Retinal pigment epithelial cell (primary cell): Measurements from ENCODE around the gene GSTM2.

Source experiments
- DNase-seq: peaks from one replicate; pipeline ENCODE4 v3.0.0-alpha.2; 2010; ENCODE audit warnings: low read depth
- H3K4me3 ChIP-seq: 2 replicates; pipeline ENCODE4 v1.5.1; 2011; ENCODE audit warnings: mild to moderate bottlenecking, low read length, control low read depth, moderate library complexity
- CTCF ChIP-seq: conservative IDR thresholded peaks from 2 replicates; pipeline ENCODE4 v1.5.1; 2011; ENCODE audit warnings: low read depth, low read length, control low read depth, inconsistent platforms

Gene GSTM2

GRCh38 chr1:109667452-109668122 lies at the start of gene GSTM2:
GSTM2 (plus strand) TSS chr1:109668057; CDS start chr1:109668116, 59 bp downstream.
- peak within 1 kb of the TSS; percentile 50 for H3K4me3 ChIP-seq
- no peak for DNase-seq

GRCh38 chr1:109618661-109619575 lies 48.9 kb upstream of the GSTM2 start:
- DNase-seq = no peak
- H3K4me3 ChIP-seq = peak overlapping the region; percentile 95
- TF ChIP-seq CTCF = no peak

More at GRCh38 chr1:109667452-109668122, at the start of gene GSTM2:
- TF ChIP-seq CTCF = no peak

GRCh38 chr1:109619576-109620400 lies 48.1 kb upstream of the GSTM2 start, which contains the start of the genes AMPD2 and GNAT2:
AMPD2 (plus strand) TSS chr1:109619837; CDS start chr1:109621176, 1,339 bp downstream.
GNAT2 (minus strand) TSS chr1:109619616; CDS start chr1:109612870, 6,746 bp downstream.
- no peak for TF ChIP-seq CTCF
- H3K4me3 ChIP-seq = peak within 1 kb of the TSS; percentile 95
- DNase-seq = peak; percentile 54

GRCh38 chr1:109620401-109620791 lies 47.5 kb upstream of the GSTM2 start:
- no peak for TF ChIP-seq CTCF
- no peak for DNase-seq
- H3K4me3 ChIP-seq = peak overlapping the region; percentile 95

- peak overlapping the region; percentile 95 for H3K4me3 ChIP-seq
- peak; percentile 80 for DNase-seq
- no peak for TF ChIP-seq CTCF
Observed at GRCh38 chr1:109620841-109621286, 47.0 kb upstream of the GSTM2 start.

GRCh38 chr1:109621379-109622136 lies 46.3 kb upstream of the GSTM2 start:
- no peak for TF ChIP-seq CTCF
- DNase-seq = no peak
- peak overlapping the region; percentile 95 for H3K4me3 ChIP-seq
